OCI-LY7 (cell line): Measurements from ENCODE around the gene HYCC1. TPM values are rescaled to one million over a fixed set of nuclear protein-coding genes. Genes with fewer than 3 reads are reported as not detected.

Experiments used
- BruUV-seq: library from RNA; stranded (reverse); fragments of 400-500 nt; replicated peaks from 2 replicates; lab custom pipeline; 2021; lab: Mats Ljungman, UMichigan
- CTCF ChIA-PET: fragments of 300-600 bp; sonication (Branson Sonifier 250); formaldehyde crosslinking; loops from one replicate; lab custom pipeline; 2022; ENCODE audit warnings: antibody characterized with exemption; ENCODE audit not compliant: unreplicated experiment; lab: Charles Lee
- POLR2A ChIA-PET: fragments of 300-600 bp; sonication (Branson Sonifier 250); formaldehyde crosslinking; loops from one replicate; lab custom pipeline; 2022; ENCODE audit warnings: antibody characterized with exemption; lab: Charles Lee
- DNase-seq: peaks from one replicate; pipeline ENCODE4 v3.0.0-alpha.2; 2015; ENCODE audit warnings: low spot score
- H2AFZ ChIP-seq: fragments of 200-600 bp; sonication (generic), shearing (Covaris generic); 2 replicates; pipeline ENCODE4 v1.6.1; 2014; ENCODE audit warnings: mild to moderate bottlenecking, antibody characterized with exemption, low read length, moderate library complexity
- H3K27ac ChIP-seq: fragments of 200-600 bp; sonication (generic); 2 replicates; pipeline ENCODE4 v1.5.1; 2014; ENCODE audit warnings: mixed run types, low read depth, mild to moderate bottlenecking, moderate library complexity, low read length, inconsistent platforms; ENCODE audit not compliant: poor library complexity, severe bottlenecking
- H3K36me3 ChIP-seq: fragments of 200-600 bp; sonication (generic); 2 replicates; pipeline ENCODE4 v1.6.1; 2014; ENCODE audit warnings: mild to moderate bottlenecking, antibody characterized with exemption, low read length, moderate library complexity, mixed read lengths; ENCODE audit not compliant: insufficient read depth
- H3K4me1 ChIP-seq: fragments of 200-600 bp; sonication (generic); 2 replicates; pipeline ENCODE4 v1.5.1; 2014; ENCODE audit warnings: mild to moderate bottlenecking, low read length; ENCODE audit not compliant: insufficient read depth, poor library complexity, severe bottlenecking
- H3K4me2 ChIP-seq: fragments of 200-600 bp; sonication (generic); 2 replicates; pipeline ENCODE4 v1.6.1; 2014; ENCODE audit warnings: mild to moderate bottlenecking, low read length
- H3K4me3 ChIP-seq: fragments of 200-600 bp; sonication (generic); 2 replicates; pipeline ENCODE4 v1.5.1; 2014; ENCODE audit warnings: mild to moderate bottlenecking, low read depth, low read length; ENCODE audit not compliant: poor library complexity, severe bottlenecking
- H3K79me2 ChIP-seq: fragments of 200-600 bp; sonication (generic); 2 replicates; pipeline ENCODE4 v1.6.1; 2016; ENCODE audit warnings: low read depth, mild to moderate bottlenecking, low read length, moderate library complexity, mixed read lengths; ENCODE audit not compliant: insufficient read depth
- H3K9me2 ChIP-seq: fragments of 200-600 bp; sonication (generic); 2 replicates; pipeline ENCODE4 v1.6.1; 2016; ENCODE audit warnings: mild to moderate bottlenecking, low read length, mixed read lengths; ENCODE audit not compliant: insufficient read depth
- H3K9me3 ChIP-seq: fragments of 200-600 bp; sonication (generic); 2 replicates; pipeline ENCODE4 v1.6.1; 2014; ENCODE audit warnings: mild to moderate bottlenecking, mixed run types, low read length, mixed read lengths
- H4K20me1 ChIP-seq: fragments of 200-600 bp; sonication (generic); 2 replicates; pipeline ENCODE4 v1.6.1; 2014; ENCODE audit warnings: mild to moderate bottlenecking, antibody characterized with exemption, low read length, moderate library complexity, mixed read lengths; ENCODE audit not compliant: insufficient read depth
- EZH2phosphoT487 ChIP-seq: fragments of 200-600 bp; sonication (generic); IDR thresholded peaks from 2 replicates; pipeline ENCODE4 v1.6.1; 2018; ENCODE audit warnings: low read depth, borderline replicate concordance, mild to moderate bottlenecking, mixed run types, antibody characterized with exemption, low read length, moderate library complexity, mixed read lengths
- intact Hi-C: fragments of 100-400 bp; cut with micrococcal nuclease; formaldehyde crosslinking; loops from one replicate; pipeline ENCODE4 v1.10.0; 2022; ENCODE audit not compliant: unreplicated experiment
- total RNA-seq, 2 experiments: library from RNA; depleted of rRNA in 1 of 2; stranded (reverse); fragments of >200 nt in 1 of 2; shearing (Covaris generic) in 1 of 2; gene quantifications; 2 replicates each; pipeline ENCODE4 v1.2.3, GENCODE V29; 2014 to 2022
- TF ChIP-seq, protein P1 (sequence below): fragments of 200-600 bp; sonication (generic); conservative IDR thresholded peaks from 2 replicates; pipeline ENCODE4 v1.5.1; 2014; ENCODE audit warnings: mild to moderate bottlenecking, antibody characterized with exemption, low read length, moderate library complexity, mixed read lengths

HYCC1 gene
- total RNA-seq, 2 experiments from 2014 or later, result 43.3 to 157 TPM

- H3K9me2 ChIP-seq, result no peaks in the 10 kb centered on the region
- no peak for DNase-seq
- H3K27ac ChIP-seq, result no peak overlapping the region
- no peak overlapping the region for H2AFZ ChIP-seq
- peaks cover 100% of the 10 kb centered on the region for H3K79me2 ChIP-seq
- ChIA-PET CTCF (no interaction called here), POLR2A (interaction anchor here (0.7 to 2.1 kb wide), 5 partner anchors 9 to 1502 kb away, joined by 3 to 7 read pairs (median 4); no protein-coding TSS in a partner anchor)
- BruUV-seq, result no TSS peak
- intact Hi-C loops, result no loop called here
- no peak for TF ChIP-seq EZH2phosphoT487
- TF ChIP-seq, protein P1, sequence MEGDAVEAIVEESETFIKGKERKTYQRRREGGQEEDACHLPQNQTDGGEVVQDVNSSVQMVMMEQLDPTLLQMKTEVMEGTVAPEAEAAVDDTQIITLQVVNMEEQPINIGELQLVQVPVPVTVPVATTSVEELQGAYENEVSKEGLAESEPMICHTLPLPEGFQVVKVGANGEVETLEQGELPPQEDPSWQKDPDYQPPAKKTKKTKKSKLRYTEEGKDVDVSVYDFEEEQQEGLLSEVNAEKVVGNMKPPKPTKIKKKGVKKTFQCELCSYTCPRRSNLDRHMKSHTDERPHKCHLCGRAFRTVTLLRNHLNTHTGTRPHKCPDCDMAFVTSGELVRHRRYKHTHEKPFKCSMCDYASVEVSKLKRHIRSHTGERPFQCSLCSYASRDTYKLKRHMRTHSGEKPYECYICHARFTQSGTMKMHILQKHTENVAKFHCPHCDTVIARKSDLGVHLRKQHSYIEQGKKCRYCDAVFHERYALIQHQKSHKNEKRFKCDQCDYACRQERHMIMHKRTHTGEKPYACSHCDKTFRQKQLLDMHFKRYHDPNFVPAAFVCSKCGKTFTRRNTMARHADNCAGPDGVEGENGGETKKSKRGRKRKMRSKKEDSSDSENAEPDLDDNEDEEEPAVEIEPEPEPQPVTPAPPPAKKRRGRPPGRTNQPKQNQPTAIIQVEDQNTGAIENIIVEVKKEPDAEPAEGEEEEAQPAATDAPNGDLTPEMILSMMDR, result no peak
- no peaks in the 10 kb centered on the region for H3K9me3 ChIP-seq
- H3K4me3 ChIP-seq, result no peak overlapping the region
- H3K4me1 ChIP-seq, result peaks cover 58% of the 10 kb centered on the region
- H3K4me2 ChIP-seq, result no peak overlapping the region
- peaks cover 12% of the 10 kb centered on the region for H4K20me1 ChIP-seq
- peaks cover 10% of the 10 kb centered on the region for H3K36me3 ChIP-seq
These were observed 12.3 kb downstream of the HYCC1 start for GRCh38 chr7:23001610-23002009.

DNA sequence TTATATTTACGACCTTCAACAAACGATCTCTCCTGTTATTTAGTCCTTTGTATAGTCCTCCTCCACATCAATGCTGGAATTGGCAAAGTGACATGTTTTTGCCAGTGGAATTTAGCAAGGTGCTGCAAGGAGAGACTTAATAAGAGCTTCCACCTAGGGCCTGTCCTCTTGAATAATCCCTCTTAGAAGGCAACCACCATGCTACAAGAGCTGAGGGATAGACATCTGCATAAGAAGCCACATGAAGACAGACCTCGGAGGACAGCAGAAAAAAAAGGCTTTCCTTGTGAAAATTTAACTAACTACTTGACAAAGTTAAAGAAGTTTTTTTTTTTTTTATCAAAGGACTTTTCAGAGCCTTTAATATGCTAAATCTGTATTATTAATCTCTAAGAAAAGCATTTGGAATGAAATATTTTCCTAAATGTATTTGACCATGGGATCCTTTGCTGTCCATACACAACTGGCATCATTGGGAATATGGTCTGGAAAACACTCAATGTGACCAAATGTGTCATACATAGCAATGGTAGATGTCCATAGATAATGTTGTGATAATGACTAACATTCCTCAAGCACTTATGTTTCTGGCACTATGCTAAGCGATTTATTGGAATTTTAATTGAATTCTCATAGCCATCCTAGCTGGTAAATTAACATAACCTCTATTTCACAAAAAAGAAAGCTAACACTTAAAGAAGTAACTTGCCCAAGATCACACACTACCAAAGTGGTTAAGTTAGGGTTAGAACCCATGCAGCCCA is 13.2 kb downstream of the HYCC1 start:
- Histone ChIP-seq H3K9me3 (no peaks in the 10 kb centered on the region), H3K9me2 (no peaks in the 10 kb centered on the region), H3K4me2 (no peak overlapping the region), H4K20me1 (peaks cover 12% of the 10 kb centered on the region), H3K4me3 (no peak overlapping the region), H3K36me3 (peaks cover 14% of the 10 kb centered on the region), H3K4me1 (peaks cover 55% of the 10 kb centered on the region), H3K79me2 (peaks cover 100% of the 10 kb centered on the region), H3K27ac (no peak overlapping the region), H2AFZ (no peak overlapping the region)
- TF ChIP-seq EZH2phosphoT487, result no peak
- TF ChIP-seq, protein P1, result no peak
- POLR2A ChIA-PET, result interaction anchor here (0.7 to 2.1 kb wide), 4 partner anchors 10 to 44 kb away, joined by 3 to 7 read pairs (median 3); no protein-coding TSS in a partner anchor
- no peak for DNase-seq
- intact Hi-C loops, result no loop called here
- BruUV-seq, result no TSS peak
- CTCF ChIA-PET, result no interaction called here

DNA sequence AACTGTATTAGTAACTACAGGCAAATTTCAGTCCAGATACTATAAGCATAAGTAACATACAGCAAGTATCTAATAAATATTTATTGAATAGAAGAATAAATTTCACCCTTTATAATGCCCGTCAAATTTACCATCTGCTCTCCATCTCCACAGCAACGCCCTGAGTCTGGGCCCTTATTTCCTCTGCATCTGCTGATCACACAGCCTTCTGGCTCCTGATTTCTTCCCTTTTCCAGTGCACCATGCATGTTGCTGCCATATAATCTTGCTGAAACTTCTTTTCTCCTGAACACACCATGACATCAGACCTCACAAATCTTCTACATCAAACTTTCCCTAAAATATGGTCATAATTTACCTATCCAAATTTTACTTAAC is 15.4 kb downstream of the HYCC1 start:
- intact Hi-C loops, result no loop called here
- no peak for DNase-seq
- CTCF ChIA-PET, result no interaction called here
- POLR2A ChIA-PET, result interaction anchor here (0.8 kb wide), 1 partner anchor 11 kb away, joined by 3 read pairs; no protein-coding TSS in a partner anchor
- H3K27ac ChIP-seq, result no peak overlapping the region
- no peaks in the 10 kb centered on the region for H3K9me3 ChIP-seq
- no peak overlapping the region for H2AFZ ChIP-seq
- peaks cover 37% of the 10 kb centered on the region for H3K36me3 ChIP-seq
- no TSS peak for BruUV-seq
- H3K4me2 ChIP-seq, result no peak overlapping the region
- H3K4me1 ChIP-seq, result peaks cover 55% of the 10 kb centered on the region
- H4K20me1 ChIP-seq, result peaks cover 12% of the 10 kb centered on the region
- H3K4me3 ChIP-seq, result no peak overlapping the region
- no peak for TF ChIP-seq EZH2phosphoT487
- TF ChIP-seq, protein P1, result no peak
- no peaks in the 10 kb centered on the region for H3K9me2 ChIP-seq
- peaks cover 100% of the 10 kb centered on the region for H3K79me2 ChIP-seq
